MM.1S (cell line): ENCODE data around the gene NKG7.

Experiments used
- DNase-seq: peaks from one replicate; pipeline ENCODE4 v3.0.0-alpha.2; 2015
- H2AFZ ChIP-seq: fragments of 300-600 bp; sonication (generic); 2 replicates; pipeline ENCODE4 v1.6.0; 2016; ENCODE audit warnings: antibody characterized with exemption, low read length
- H3F3A ChIP-seq: fragments of 300-600 bp; sonication (generic); 2 replicates; pipeline ENCODE4 v1.6.1; 2016; ENCODE audit warnings: mild to moderate bottlenecking, antibody characterized with exemption, low read length, moderate library complexity, mixed read lengths; ENCODE audit not compliant: insufficient read depth
- H3K27ac ChIP-seq: fragments of 300-600 bp; sonication (generic); 2 replicates; pipeline ENCODE4 v1.5.1; 2016; ENCODE audit warnings: mild to moderate bottlenecking, low read length
- H3K27me3 ChIP-seq: fragments of 300-600 bp; sonication (generic); replicated peaks from 2 replicates; pipeline ENCODE4 v1.6.0; 2016; ENCODE audit warnings: low read length; ENCODE audit not compliant: insufficient read depth
- H3K36me3 ChIP-seq: fragments of 300-600 bp; sonication (generic); replicated peaks from 2 replicates; pipeline ENCODE4 v1.6.1; 2016; ENCODE audit warnings: mild to moderate bottlenecking, low read length, mixed read lengths; ENCODE audit not compliant: insufficient read depth
- H3K4me1 ChIP-seq: fragments of 300-600 bp; sonication (generic); 2 replicates; pipeline ENCODE4 v1.6.1; 2016; ENCODE audit warnings: low read length, mixed read lengths
- H3K4me2 ChIP-seq: fragments of 300-600 bp; sonication (generic); 2 replicates; pipeline ENCODE4 v1.6.0; 2016; ENCODE audit warnings: low read depth, low read length
- H3K4me3 ChIP-seq: fragments of 300-600 bp; sonication (generic); 2 replicates; pipeline ENCODE4 v1.5.1; 2016; ENCODE audit warnings: low read length, mixed read lengths
- H3K79me2 ChIP-seq: fragments of 300-600 bp; sonication (generic); 2 replicates; pipeline ENCODE4 v1.6.1; 2016; ENCODE audit warnings: mixed run types, low read length, mixed read lengths
- H3K9ac ChIP-seq: fragments of 300-600 bp; sonication (generic); 2 replicates; pipeline ENCODE4 v1.6.1; 2016; ENCODE audit warnings: low read length, mixed read lengths
- H3K9me2 ChIP-seq: fragments of 300-600 bp; sonication (generic); replicated peaks from 2 replicates; pipeline ENCODE4 v1.6.1; 2016; ENCODE audit warnings: mild to moderate bottlenecking, low read length, mixed read lengths; ENCODE audit not compliant: insufficient read depth
- H3K9me3 ChIP-seq: fragments of 300-600 bp; sonication (generic); replicated peaks from 2 replicates; pipeline ENCODE4 v1.6.1; 2016; ENCODE audit warnings: mild to moderate bottlenecking, low read length, mixed read lengths; ENCODE audit not compliant: insufficient read depth
- H4K20me1 ChIP-seq: fragments of 300-600 bp; sonication (generic); 2 replicates; pipeline ENCODE4 v1.6.1; 2016; ENCODE audit warnings: mild to moderate bottlenecking, low read length, moderate library complexity, mixed read lengths; ENCODE audit not compliant: insufficient read depth
- CTCF ChIP-seq: fragments of 300-600 bp; sonication (generic); IDR thresholded peaks from 2 replicates; pipeline ENCODE4 v1.5.1; 2016; ENCODE audit warnings: antibody characterized with exemption, low read length, mixed read lengths
- EZH2 ChIP-seq: fragments of 300-600 bp; sonication (generic); optimal IDR thresholded peaks from 2 replicates; pipeline ENCODE3; 2017; ENCODE audit warnings: low read depth, mild to moderate bottlenecking, antibody characterized with exemption, low read length, mixed read lengths
- EZH2phosphoT487 ChIP-seq: fragments of 300-600 bp; sonication (generic); IDR thresholded peaks from 2 replicates; pipeline ENCODE4 v1.6.1; 2018; ENCODE audit warnings: antibody characterized with exemption, low read length

Gene NKG7

DNA sequence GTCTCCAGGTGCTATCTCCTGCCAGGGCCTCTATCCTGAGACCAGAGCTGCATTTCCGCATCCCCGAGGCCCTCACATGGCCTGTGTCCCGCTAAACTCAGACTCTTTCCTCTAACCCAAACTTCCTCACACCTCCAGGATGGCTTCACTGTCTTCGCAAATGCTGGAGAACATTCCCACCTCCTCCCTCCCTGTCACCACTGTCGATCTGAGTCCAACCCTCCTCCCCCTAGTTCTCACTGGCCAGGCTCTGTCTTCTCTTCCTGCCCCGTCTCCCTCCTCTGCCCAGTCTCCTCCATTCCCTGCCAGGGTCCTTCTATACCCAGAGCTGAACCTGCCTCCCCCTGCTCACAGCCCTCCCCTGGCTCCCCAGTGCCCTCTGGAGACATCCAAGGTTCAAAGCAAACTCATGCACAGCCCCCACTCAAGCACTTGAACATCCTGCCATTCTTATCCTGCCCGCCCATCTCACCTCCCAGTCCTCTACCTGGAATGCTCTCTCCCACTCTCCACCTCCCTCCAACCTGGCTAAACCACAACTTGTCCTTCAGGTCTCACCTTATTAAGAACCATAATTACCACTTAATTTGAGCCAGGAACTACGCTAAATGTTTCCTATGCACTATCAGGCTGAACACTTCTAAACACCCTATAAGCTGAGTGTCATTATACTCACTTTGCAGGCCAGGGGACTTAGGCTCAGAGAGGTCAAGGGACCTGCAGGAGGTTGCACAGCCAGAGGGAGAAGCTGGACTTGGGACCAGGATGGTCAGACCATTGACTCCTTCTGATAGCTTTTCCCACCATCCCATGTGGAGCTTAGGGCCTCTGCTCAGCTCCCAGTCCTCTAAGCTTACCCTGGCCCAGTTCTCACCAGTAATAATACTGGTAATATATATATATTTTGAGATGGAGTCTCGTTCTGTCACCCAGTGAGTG, 29.6 kb downstream of the NKG7 start:
- DNase-seq = no peak
- Histone ChIP-seq H3K9ac (no peak overlapping the region), H3K79me2 (no peaks in the 10 kb centered on the region), H3K4me1 (no peaks in the 10 kb centered on the region), H3F3A (no peaks in the 10 kb centered on the region), H4K20me1 (no peaks in the 10 kb centered on the region), H3K9me2 (no peaks in the 10 kb centered on the region), H3K36me3 (no peaks in the 10 kb centered on the region), H2AFZ (no peak overlapping the region), H3K9me3 (no peaks in the 10 kb centered on the region), H3K4me2 (no peak overlapping the region), H3K27me3 (no peaks in the 10 kb centered on the region), H3K27ac (no peak overlapping the region), H3K4me3 (no peak overlapping the region)
- no peak for TF ChIP-seq EZH2
- no peak for TF ChIP-seq EZH2phosphoT487
- no peak for TF ChIP-seq CTCF

- Histone ChIP-seq H4K20me1 (no peaks in the 10 kb centered on the region), H3F3A (no peaks in the 10 kb centered on the region), H3K9ac (no peak within 1 kb of the TSS), H3K9me2 (no peaks in the 10 kb centered on the region), H3K9me3 (no peaks in the 10 kb centered on the region), H3K4me1 (no peaks in the 10 kb centered on the region), H3K4me3 (no peak within 1 kb of the TSS), H3K4me2 (no peak within 1 kb of the TSS), H3K36me3 (no peaks in the 10 kb centered on the region), H2AFZ (no peak within 1 kb of the TSS), H3K27me3 (no peaks in the 10 kb centered on the region), H3K79me2 (no peaks in the 10 kb centered on the region), H3K27ac (no peak within 1 kb of the TSS)
- DNase-seq = no peak
- TF ChIP-seq CTCF (no peak), EZH2 (no peak), EZH2phosphoT487 (no peak)
Measured at GRCh38 chr19:51341976-51342580, 30.4 kb downstream of the NKG7 start, which contains the start of gene VSIG10L. Gene VSIG10L, minus strand, starts transcription at chr19:51342139. Its CDS starts 15 bp downstream, at chr19:51342124.

DNA sequence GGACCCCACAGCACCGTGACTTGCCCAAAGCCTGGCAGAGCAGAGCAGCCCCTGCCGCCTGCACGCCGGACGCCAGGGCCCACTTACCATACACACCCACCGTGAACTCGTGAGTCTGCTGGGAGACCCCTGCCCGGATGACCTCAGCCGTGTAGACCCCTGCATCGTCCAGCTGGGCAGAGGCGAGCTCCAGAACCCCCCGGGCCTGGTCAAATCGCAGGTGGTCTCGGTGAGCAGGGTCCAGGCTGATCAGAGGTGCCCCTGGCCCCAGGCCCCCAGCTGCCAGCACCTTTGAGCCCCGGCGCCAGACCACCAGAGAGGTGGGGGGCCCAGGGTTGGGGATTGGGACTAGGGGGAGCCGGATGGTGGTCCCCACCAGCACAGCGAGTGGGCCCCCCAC, 31.4 kb downstream of the NKG7 start:
- Histone ChIP-seq H3K27ac (no peak overlapping the region), H3K79me2 (no peaks in the 10 kb centered on the region), H3K4me2 (no peak overlapping the region), H3K9ac (no peak overlapping the region), H4K20me1 (no peaks in the 10 kb centered on the region), H3F3A (no peaks in the 10 kb centered on the region), H3K27me3 (no peaks in the 10 kb centered on the region), H3K4me1 (no peaks in the 10 kb centered on the region), H3K9me3 (no peaks in the 10 kb centered on the region), H3K36me3 (no peaks in the 10 kb centered on the region), H3K9me2 (no peaks in the 10 kb centered on the region), H2AFZ (no peak overlapping the region), H3K4me3 (no peak overlapping the region)
- no peak for DNase-seq
- TF ChIP-seq EZH2 (no peak), EZH2phosphoT487 (no peak), CTCF (no peak)
